ENCODE results near the gene PRAC2.

PRAC2 gene

GRCh38 chr17:48752399-48753288, 29.7 kb downstream of the PRAC2 start:
- no peak overlapping the region for H3K4me3 ChIP-seq (ENCODE audit: low read length)
- no peak for TF ChIP-seq ZNF274 (IDR thresholded peaks at IDR 0.05; ENCODE audit: low read depth, low read length)

DNA sequence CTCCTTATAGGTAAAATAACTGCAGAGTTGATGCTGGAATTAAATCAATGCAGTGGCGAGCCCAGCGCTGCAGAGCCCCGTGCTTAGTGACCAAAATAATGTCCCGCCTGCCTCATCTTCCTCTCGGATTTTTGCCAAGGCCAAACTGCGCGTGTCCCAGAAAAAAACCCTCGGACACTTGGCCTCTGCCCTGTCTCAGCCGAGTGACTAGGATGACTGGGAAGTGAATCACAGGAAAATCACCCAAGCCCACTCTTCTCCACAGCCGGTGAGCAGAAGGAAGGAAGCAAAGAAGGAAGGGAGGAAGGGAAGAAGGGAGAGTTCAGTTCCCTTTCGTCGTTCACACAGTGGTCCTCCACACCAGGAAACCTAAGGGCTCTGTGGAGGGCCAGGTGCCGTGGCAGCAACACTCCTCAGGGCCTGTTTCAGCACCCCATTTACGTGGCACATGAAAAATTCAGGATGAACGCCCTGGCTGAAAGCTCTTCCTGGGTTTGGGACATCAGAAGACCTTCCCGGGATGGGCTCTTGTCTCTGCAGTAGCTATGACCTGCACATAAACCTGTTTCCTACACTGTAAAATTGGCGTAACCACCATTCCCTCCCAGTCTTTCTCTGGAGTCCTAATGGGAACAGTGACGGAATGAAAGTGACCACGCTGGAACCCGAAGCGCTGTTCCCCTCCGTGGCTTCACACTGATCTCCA, 31.0 kb downstream of the PRAC2 start:
- no peak for TF ChIP-seq ZNF274 (IDR thresholded peaks at IDR 0.05; ENCODE audit: low read depth, low read length)
- H3K4me3 ChIP-seq (ENCODE audit: low read length) = no peak overlapping the region

DNA sequence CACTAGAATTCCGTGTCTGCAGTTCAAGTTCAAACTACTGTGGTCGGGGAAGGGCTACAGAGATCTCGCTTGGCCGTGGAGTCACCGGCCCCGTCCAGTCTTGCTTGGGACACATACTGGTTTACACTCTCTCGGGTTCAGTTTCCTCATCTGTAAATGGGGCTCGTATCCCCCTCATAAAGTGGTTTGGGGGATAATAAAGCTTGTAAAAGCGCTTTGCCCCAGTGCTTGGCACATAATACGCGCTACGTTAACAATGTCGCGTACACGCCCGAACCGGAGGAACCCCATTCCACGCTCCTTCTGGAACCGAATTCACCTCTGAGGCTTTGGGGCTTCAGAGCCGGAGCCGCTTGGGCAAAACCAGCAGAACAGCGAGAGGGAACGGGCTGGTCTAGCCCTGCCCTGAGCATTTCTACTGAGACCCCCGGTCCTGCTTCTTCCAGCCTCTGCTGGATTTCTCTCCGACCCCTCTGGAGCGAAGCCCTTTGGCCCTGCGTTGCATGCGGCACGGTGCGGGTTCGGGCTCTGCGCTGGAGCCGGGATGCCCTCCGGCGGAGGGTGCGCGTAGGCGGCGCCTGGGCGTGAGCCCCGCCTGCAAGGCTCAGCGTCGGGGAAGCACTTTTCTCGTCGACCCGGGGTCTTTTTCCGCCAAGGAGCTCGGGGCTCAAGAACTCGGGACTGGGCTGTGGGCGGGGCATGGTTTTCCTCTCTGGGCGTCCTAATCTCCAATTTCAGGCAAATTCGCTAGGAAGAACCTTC, 31.7 kb downstream of the PRAC2 start:
- no peak overlapping the region for H3K4me3 ChIP-seq (ENCODE audit: low read length)
- TF ChIP-seq ZNF274 (IDR thresholded peaks at IDR 0.05; ENCODE audit: low read depth, low read length) = no peak

- H3K4me3 ChIP-seq (ENCODE audit: low read length) = no peak overlapping the region
- no peak for TF ChIP-seq ZNF274 (IDR thresholded peaks at IDR 0.05; ENCODE audit: low read depth, low read length)
These were observed 32.4 kb downstream of the PRAC2 start for GRCh38 chr17:48755356-48755755.

DNA sequence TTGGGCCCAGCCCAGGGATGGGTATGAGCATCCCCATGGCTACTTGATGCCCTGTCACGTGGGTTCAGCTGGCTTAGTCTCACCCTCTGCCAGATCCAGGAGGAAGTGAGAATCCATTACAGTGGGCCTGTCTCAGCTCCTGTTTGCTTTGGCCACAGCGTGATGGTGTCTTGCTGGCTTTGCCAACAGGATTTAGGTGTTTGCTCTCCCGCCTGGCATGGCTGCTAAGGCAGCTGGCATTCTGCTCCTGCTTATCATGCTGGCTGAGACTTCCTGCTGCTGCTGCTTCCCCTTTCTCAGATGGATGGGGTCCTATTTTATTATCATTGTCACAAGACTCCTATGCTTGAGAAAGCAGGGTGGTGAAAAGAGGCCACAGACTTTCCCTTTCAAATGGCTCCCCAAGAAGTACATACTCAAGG, 33.9 kb downstream of the PRAC2 start:
- H3K4me3 ChIP-seq (ENCODE audit: low read length) = no peak overlapping the region
- no peak for TF ChIP-seq ZNF274 (IDR thresholded peaks at IDR 0.05; ENCODE audit: low read depth, low read length)

DNA sequence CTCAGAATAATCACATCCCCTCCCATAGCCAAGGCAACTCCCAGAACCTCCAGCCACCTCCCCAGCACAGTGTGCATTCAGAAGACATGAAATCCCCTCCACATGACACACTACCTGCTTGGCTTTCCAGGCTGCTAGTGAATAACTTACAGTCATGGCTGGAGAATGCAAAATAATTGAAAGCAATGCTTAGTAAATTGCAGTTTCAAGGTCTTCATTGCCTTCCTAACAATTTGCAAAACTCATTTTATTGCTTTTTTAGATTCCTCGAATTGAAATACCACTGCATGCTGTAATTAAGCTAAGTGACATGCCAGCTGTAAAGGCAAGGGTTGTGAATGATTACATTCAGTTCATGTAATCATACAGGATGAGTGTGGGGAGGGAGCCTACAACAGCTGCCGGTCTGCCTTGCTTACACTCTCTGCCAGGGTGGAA, 34.6 kb downstream of the PRAC2 start:
- no peak for TF ChIP-seq ZNF274 (IDR thresholded peaks at IDR 0.05; ENCODE audit: low read depth, low read length)
- no peak overlapping the region for H3K4me3 ChIP-seq (ENCODE audit: low read length)

DNA sequence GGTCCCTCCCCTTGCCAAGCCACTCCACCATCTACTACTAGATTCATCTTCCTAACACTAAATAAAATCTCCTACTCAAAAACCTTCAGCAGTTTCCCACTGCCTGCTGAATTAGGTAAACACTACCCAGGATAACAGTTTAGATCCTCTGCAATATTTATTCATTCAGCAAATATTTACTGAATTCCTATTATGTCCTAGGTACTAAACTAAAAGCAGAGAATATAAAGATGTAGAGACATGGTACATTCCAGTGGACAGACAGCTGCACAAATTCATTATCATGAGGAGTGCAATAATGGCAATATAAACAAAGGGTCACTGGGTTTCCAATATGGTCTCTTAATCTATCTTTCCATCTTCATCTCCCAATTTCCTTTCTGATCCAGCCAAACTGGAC, 36.3 kb downstream of the PRAC2 start:
- no peak overlapping the region for H3K4me3 ChIP-seq (ENCODE audit: low read length)
- TF ChIP-seq ZNF274 (IDR thresholded peaks at IDR 0.05; ENCODE audit: low read depth, low read length) = no peak

DNA sequence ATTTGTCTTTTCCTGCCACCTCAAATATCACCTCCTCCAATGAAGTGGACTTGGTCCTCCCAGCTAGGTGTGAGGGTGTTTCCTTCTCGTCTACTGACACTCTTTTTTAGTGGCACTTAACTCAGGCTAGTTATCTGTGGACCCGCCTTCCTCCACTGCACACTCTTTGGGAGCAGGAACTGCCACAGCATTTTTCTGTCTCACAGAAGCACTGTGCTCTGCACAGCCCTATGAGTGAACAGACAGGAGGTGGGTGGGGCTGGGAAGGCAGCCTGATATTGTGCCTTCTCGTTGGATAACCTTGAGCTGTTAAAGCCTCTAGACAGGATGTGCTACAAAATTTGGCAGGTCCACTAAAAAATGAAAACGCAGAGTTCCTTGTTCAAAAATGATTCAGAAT, 37.4 kb downstream of the PRAC2 start:
- no peak overlapping the region for H3K4me3 ChIP-seq (ENCODE audit: low read length)
- no peak for TF ChIP-seq ZNF274 (IDR thresholded peaks at IDR 0.05; ENCODE audit: low read depth, low read length)

- H3K4me3 ChIP-seq (ENCODE audit: low read length) = no peak overlapping the region
- no peak for TF ChIP-seq ZNF274 (IDR thresholded peaks at IDR 0.05; ENCODE audit: low read depth, low read length)
These were observed 38.1 kb downstream of the PRAC2 start for GRCh38 chr17:48761114-48761513.

DNA sequence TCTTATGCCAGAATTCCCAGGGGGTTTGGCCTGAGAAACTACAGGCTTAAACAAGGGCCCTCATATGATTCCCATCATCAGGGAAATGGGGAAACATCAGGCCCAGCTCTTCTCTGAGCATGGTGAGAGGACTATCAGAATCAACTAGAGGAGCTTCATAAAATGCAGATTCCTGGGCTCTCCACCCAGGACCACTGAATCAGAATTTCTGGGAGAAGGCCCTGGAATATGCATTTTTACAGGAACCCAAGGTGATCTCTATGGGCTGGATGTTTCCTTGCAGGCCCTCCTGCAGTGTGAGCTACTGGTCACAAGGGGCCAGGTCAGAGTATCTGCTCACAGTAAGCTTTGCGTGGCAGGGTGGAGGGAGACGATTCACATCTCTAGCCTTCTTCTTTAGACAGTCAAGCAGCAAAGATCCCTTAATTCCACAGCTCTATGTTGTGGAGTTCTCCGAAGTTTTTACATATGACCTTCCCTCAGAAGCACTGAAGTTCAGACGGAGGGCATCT, 44.3 kb downstream of the PRAC2 start:
- TF ChIP-seq ZNF274 (IDR thresholded peaks at IDR 0.05; ENCODE audit: low read depth, low read length) = no peak
- no peak overlapping the region for H3K4me3 ChIP-seq (ENCODE audit: low read length)

DNA sequence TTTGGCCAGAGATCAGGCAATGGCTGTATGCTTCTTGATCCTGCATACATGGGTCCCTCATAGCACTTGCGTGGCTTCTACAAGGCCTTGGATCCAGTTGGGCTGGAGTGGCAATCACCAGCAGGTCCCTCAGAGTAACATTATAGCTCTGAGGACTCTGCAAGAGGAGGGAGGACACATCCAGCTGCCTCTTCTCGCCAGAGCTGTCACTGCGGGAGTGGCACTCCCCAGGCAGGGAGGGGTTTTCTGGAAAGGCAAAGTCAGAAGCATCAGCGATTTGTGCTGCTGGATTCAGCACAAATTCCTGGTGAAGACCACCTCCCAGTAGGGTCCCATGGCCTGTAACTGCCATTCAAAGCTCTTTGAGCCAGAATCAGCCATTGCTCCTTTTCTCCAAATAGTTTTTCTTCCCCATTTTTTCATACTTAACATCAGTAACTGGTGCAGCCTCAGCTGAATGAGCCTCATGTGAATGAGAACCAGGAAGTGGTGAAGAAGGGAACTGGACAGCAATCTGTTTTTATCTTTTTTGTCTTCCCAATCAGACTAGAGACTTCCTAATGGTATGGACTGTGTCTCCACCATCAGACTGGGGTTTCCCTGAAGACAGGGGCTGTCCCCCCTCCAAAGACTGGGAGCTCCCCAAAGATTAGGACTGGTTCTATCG, 46.2 kb downstream of the PRAC2 start:
- TF ChIP-seq ZNF274 (IDR thresholded peaks at IDR 0.05; ENCODE audit: low read depth, low read length) = no peak

DNA sequence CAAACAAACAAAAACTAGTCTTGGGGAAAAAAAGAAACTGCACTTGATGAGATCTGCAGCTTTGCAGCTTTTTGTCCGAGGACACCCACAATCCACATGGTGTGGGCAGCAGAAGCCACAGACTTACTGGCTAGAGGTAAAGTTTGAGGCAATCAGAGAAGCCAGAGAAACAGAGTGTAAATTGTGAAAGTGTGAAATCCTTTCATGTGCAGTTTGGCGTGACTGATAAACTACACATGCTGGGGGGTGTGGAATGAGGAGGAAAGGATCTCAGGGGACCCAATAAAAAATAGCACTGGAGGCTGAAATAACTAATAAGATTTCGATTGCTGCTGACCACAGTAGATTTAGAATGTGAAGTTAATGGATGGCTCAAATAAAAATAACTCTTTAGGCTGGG, 48.0 kb downstream of the PRAC2 start:
- no peak overlapping the region for H3K4me3 ChIP-seq (ENCODE audit: low read length)
- TF ChIP-seq ZNF274 (IDR thresholded peaks at IDR 0.05; ENCODE audit: low read depth, low read length) = no peak

More for the DNA sequence above, 46.2 kb downstream of the PRAC2 start:
- no peak overlapping the region for H3K4me3 ChIP-seq (ENCODE audit: low read length)

DNA sequence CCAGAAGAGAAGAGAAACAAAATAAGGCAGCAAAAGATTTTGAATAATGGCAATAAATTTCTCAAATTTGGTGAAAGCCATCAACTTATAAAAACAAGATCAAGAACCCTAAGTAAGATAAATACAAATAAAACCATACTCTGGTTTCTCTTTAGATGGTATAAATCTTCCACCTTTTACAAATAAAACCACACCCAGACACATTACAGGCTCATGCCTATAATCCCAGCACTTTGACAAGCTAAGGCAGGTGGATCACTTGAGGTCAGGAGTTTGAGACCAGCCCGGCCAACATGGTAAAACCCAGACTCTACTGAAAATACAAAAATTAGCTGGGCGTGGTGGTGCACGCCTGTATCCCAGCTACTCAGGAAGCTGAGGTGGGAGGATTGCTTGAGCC, 50.3 kb downstream of the PRAC2 start:
- no peak for TF ChIP-seq ZNF274 (IDR thresholded peaks at IDR 0.05; ENCODE audit: low read depth, low read length)

More for the DNA sequence above, 50.3 kb downstream of the PRAC2 start:
- no peak overlapping the region for H3K4me3 ChIP-seq (ENCODE audit: low read length)

Measured in GM08714 (cell line).